ENCODE data around the gene HHEX. TPM values are rescaled to one million over a fixed set of nuclear protein-coding genes. Genes with fewer than 3 reads are reported as not detected.
A peak's percentile ranks its signal among the peaks of the same experiment; 100 is the strongest.
"Not testable (repeated sequence)": the region's sequence is repeated elsewhere in the genome, so short reads cannot be mapped to it uniquely, and the experiment has no call there.

Gene HHEX
- total RNA-seq (2014; rRNA removed; shearing (Covaris generic); ENCODE audit: low replicate concordance) = 0.64 and 3.3 TPM in 2 replicates

- in situ Hi-C loops (cut with HindIII; ENCODE audit: low pct_unique_long_range_greater_than_20kb, low sequenced_read_pairs) = no loop called here
These were observed at the start of gene HHEX for GRCh38 chr10:92689663-92690210. Gene HHEX (plus strand): TSS chr10:92689955. CDS start chr10:92689987, 32 bp downstream.

GRCh38 chr10:92640107-92640506, 49.6 kb upstream of the HHEX start:
- in situ Hi-C loops (cut with HindIII; ENCODE audit: low pct_unique_long_range_greater_than_20kb, low sequenced_read_pairs) = no loop called here
- DNase-seq (ENCODE audit: low read depth) = peak; percentile 18

More at GRCh38 chr10:92689663-92690210, at the start of gene HHEX:
- peak; percentile 44 for DNase-seq (ENCODE audit: low read depth)

- no peak for DNase-seq (ENCODE audit: low read depth)
- in situ Hi-C loops (cut with HindIII; ENCODE audit: low pct_unique_long_range_greater_than_20kb, low sequenced_read_pairs) = no loop called here
These were observed 48.3 kb upstream of the HHEX start for GRCh38 chr10:92641492-92641891.

DNA sequence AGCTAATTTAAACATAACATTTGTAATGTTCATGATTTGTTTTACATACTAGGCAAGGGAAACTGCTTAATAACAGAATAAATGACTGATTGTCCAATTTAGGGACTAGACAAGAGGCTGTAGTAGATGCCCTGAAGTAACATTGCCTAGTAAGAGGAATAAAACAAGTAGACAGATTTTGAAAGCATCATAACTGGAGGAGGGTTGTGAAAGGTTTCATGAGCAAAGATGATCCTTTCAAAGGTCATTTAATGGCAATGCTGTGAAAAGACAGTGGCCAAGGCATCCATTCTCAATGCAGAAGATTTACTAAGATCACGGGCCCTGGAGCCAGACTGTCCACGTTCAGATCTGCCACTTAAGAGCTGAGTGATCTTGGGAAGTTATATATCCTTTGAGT, 44.8 kb upstream of the HHEX start:
- no peak for DNase-seq (ENCODE audit: low read depth)
- in situ Hi-C loops (cut with HindIII; ENCODE audit: low pct_unique_long_range_greater_than_20kb, low sequenced_read_pairs) = no loop called here

DNA sequence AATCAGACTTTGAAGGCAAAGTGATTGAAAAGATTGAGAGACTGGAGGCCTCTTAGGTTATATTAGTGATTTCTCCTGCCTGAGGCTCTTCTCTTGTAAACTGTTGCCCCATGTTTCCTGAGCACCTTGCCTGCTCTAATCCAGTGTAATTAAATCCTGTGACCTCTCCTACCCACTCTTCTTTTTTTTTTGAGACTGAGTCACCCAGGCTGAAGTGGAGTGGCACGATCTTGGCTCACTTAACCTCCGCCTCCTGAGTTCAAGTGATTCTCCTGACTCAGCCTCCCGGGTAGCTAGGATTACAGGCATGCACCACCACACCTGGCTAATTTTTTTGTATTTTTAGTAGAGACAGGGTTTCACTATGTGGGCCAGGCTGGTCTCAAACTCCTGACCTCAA, 38.9 kb upstream of the HHEX start:
- DNase-seq (ENCODE audit: low read depth); in situ Hi-C loops (cut with HindIII; ENCODE audit: low pct_unique_long_range_greater_than_20kb, low sequenced_read_pairs): not testable (repeated sequence)

GRCh38 chr10:92655426-92655825, 34.3 kb upstream of the HHEX start:
- no peak for DNase-seq (ENCODE audit: low read depth)
- in situ Hi-C loops (cut with HindIII; ENCODE audit: low pct_unique_long_range_greater_than_20kb, low sequenced_read_pairs) = no loop called here

GRCh38 chr10:92656266-92656961, 33.3 kb upstream of the HHEX start:
- DNase-seq (ENCODE audit: low read depth) = no peak
- in situ Hi-C loops (cut with HindIII; ENCODE audit: low pct_unique_long_range_greater_than_20kb, low sequenced_read_pairs) = no loop called here

GRCh38 chr10:92657024-92657423, 32.7 kb upstream of the HHEX start:
- DNase-seq (ENCODE audit: low read depth) = no peak
- in situ Hi-C loops (cut with HindIII; ENCODE audit: low pct_unique_long_range_greater_than_20kb, low sequenced_read_pairs) = no loop called here

GRCh38 chr10:92662848-92663247, 26.9 kb upstream of the HHEX start:
- in situ Hi-C loops (cut with HindIII; ENCODE audit: low pct_unique_long_range_greater_than_20kb, low sequenced_read_pairs) = no loop called here
- DNase-seq (ENCODE audit: low read depth) = no peak

DNA sequence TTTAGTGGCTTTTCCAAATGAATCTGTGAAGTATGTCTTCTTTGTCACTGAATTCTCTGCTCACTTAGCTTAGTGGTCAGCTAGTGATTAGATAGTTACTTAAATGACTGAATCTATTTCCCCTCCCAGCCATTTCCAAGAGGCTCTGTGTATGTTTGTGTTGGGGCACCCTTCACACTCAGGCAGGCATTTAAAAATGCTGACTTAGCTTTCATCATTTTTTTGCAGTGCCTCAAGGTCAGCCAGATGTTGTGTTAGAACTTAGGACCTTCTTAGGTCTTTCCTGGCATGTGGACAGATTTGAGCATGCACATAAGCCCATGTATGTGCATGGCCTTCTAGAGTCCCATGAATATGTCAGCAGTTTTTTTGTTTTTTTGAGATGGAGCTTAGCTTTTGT, 25.4 kb upstream of the HHEX start:
- in situ Hi-C loops (cut with HindIII; ENCODE audit: low pct_unique_long_range_greater_than_20kb, low sequenced_read_pairs) = no loop called here
- DNase-seq (ENCODE audit: low read depth) = no peak

DNA sequence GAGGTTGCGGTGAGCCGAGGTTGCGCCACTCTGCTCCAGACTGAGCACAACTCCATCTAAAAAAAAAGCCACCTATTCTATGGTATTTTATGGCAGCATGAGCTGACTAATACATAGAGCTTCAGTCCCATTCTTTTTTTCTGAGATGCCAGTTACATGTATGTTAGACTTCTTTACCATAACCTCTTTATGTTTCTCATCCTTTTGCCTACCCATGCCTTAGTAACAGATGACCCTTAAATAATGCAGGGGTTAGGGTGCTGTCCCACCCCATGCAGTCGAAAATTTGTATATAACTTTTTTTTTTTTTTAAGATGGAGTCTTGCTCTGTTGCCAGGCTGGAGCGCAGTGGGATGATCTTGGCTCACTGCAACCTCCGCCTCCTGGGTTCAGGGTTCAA, 22.7 kb upstream of the HHEX start:
- in situ Hi-C loops (cut with HindIII; ENCODE audit: low pct_unique_long_range_greater_than_20kb, low sequenced_read_pairs) = no loop called here
- no peak for DNase-seq (ENCODE audit: low read depth)

DNA sequence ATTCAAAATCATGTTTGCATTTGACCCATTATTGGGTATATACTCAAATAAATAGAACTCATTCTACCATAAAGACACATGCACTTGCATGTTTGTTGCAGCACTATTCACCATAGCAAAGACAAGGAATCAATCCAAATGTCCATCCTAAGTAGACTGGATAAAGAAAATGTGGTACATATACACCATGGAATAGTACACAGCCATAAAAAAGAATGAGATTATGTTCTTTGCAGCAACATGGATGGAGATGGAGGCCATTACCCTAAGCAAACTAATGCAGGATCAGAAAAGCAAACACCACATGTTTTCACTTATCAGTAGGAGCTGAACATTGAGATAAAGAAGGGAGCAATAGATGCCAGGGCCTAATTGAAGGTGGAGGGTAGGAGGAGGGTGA, 12.0 kb upstream of the HHEX start:
- in situ Hi-C loops (cut with HindIII; ENCODE audit: low pct_unique_long_range_greater_than_20kb, low sequenced_read_pairs) = no loop called here
- DNase-seq (ENCODE audit: low read depth) = no peak

- in situ Hi-C loops (cut with HindIII; ENCODE audit: low pct_unique_long_range_greater_than_20kb, low sequenced_read_pairs) = no loop called here
These were observed 11.5 kb upstream of the HHEX start for GRCh38 chr10:92678206-92678605.

GRCh38 chr10:92681306-92681834, 8.4 kb upstream of the HHEX start:
- no peak for DNase-seq (ENCODE audit: low read depth)
- in situ Hi-C loops (cut with HindIII; ENCODE audit: low pct_unique_long_range_greater_than_20kb, low sequenced_read_pairs) = no loop called here

More at GRCh38 chr10:92678206-92678605, 11.5 kb upstream of the HHEX start:
- no peak for DNase-seq (ENCODE audit: low read depth)

DNA sequence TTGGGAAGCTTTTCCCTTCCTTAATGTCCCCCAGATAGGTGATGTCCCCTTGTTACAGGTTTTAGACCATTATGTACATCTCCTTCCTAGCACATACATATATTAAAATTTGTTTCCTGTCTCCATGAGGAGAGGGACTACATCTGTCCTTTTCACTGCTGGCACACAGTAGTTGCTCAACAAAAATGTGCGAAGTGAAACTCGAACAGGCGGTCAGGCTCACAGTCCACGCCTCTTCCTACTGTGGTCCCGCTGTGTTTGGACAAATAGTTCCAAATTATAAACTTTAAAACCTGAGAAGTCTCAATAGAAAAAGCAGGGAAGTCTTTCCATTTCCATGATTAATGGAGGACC, 1.2 kb upstream of the HHEX start:
- in situ Hi-C loops (cut with HindIII; ENCODE audit: low pct_unique_long_range_greater_than_20kb, low sequenced_read_pairs) = no loop called here
- DNase-seq (ENCODE audit: low read depth) = no peak

DNA sequence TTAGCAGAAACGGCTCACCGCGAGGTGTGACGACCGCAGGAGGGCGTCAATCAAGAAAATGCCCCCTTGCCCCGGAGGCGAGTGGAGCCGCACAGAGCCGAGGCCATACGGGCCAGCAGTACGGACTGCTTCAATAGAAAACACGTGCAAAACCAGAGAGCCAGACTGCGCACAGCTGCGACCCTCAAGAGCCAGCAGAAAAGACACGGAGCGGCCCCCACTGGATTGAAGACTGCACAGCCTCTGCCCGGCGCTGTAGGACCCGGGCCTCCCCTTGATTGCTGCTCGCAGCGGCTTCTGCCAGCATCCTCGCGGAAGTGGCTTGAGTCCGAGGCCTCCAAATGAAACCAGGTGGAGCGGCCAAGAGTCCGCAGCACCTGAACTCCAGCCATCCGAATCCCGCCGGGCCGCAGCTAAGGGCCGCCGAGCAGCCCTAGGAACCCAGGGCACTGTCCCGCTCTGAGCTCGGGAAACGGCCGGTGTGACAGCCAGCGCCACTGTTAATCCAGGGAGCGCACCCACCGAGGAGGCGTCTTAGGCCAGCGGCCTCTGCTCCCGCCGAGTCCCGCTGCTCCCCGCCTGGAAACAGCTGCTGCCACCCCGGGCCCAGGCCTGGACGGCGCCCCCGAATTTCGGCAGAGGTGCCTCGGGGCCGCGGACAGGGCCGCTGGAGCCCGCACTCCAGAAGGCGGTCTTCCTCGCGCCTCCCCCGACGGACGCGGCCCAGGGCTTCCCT, 660 bp upstream of the HHEX start:
- DNase-seq (ENCODE audit: low read depth) = peak; percentile 46
- in situ Hi-C loops (cut with HindIII; ENCODE audit: low pct_unique_long_range_greater_than_20kb, low sequenced_read_pairs) = no loop called here

- in situ Hi-C loops (cut with HindIII; ENCODE audit: low pct_unique_long_range_greater_than_20kb, low sequenced_read_pairs) = no loop called here
- peak; percentile 31 for DNase-seq (ENCODE audit: low read depth)
These were observed 608 bp downstream of the HHEX start for GRCh38 chr10:92690211-92690914.

GRCh38 chr10:92690915-92691590, 1.3 kb downstream of the HHEX start:
- in situ Hi-C loops (cut with HindIII; ENCODE audit: low pct_unique_long_range_greater_than_20kb, low sequenced_read_pairs) = no loop called here
- no peak for DNase-seq (ENCODE audit: low read depth)
